Coronary artery (tissue), 2 donors: ENCODE results near the gene ASH1L.
"Not testable (repeated sequence)": the region's sequence is repeated elsewhere in the genome, so short reads cannot be mapped to it uniquely, and the experiment has no call there.

Experiments used
- DNase-seq: peaks from one replicate; pipeline ENCODE4 v3.0.0-alpha.2; 2017; ENCODE audit warnings: low spot score
- H3K27ac ChIP-seq, 2 donors: fragments of 200-600 bp; sonication (generic); one replicate each; pipeline ENCODE4 v1.5.1; 2016 to 2019
- H3K4me3 ChIP-seq: fragments of 200-600 bp; sonication (generic); 2 replicates; pipeline ENCODE4 v1.5.1; 2016; ENCODE audit warnings: mild to moderate bottlenecking, moderate library complexity
- TF ChIP-seq, protein P1 (sequence below): fragments of 200-600 bp; sonication (generic); IDR thresholded peaks from one replicate; pipeline ENCODE4 v1.5.1; 2019; ENCODE audit warnings: antibody characterized with exemption

ASH1L gene

DNA sequence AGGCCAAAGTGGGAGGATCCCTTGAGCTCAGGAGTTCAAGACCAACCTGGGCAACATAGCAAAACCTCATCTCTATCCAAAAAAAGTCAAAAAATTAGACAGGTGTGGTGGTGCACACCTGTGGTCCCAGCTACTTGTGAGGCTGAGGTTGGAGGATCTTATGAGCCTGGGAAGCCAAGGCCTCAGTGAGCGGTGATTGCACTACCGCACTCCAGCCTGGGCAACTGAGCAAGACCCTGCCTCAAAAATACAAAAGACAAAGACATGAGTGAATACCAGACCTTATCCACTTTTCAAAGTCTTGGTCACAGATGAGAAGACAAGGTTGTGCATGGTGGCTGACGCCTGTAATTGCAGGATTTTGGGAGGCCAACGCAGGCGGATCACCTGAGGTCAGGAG lies 34.3 kb upstream of the ASH1L start:
- TF ChIP-seq, protein P1, sequence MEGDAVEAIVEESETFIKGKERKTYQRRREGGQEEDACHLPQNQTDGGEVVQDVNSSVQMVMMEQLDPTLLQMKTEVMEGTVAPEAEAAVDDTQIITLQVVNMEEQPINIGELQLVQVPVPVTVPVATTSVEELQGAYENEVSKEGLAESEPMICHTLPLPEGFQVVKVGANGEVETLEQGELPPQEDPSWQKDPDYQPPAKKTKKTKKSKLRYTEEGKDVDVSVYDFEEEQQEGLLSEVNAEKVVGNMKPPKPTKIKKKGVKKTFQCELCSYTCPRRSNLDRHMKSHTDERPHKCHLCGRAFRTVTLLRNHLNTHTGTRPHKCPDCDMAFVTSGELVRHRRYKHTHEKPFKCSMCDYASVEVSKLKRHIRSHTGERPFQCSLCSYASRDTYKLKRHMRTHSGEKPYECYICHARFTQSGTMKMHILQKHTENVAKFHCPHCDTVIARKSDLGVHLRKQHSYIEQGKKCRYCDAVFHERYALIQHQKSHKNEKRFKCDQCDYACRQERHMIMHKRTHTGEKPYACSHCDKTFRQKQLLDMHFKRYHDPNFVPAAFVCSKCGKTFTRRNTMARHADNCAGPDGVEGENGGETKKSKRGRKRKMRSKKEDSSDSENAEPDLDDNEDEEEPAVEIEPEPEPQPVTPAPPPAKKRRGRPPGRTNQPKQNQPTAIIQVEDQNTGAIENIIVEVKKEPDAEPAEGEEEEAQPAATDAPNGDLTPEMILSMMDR = no peak
- DNase-seq = no peak
- Histone ChIP-seq H3K27ac (no peak overlapping the region), H3K4me3 (no peak overlapping the region)

DNA sequence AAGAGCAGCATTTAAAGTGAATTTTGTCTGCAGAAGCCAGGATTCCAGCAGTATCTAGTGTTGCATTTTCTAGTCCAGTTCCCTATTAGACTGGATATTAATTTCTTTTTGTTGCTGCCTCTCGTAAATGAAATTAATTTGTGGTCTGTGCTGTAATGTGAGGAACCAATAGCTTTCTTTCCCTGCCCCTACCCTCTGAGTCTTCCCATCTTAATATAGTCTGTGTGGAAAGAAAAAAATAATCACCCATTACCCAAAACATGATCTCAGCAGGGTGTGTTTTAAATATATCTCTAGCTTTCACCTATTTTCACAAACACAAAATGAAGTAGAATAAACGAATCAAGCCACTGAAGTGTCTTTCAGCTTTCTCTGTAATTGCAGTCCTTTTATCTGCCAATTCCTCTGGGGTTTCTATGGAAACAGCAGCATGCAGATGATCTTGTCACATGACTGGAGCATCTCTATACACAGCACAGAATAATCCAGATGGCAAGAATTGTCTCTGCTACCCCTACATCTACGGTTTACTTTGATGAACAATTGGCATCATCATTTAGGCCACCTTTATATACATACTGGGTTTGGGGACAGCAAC lies 33.4 kb upstream of the ASH1L start:
- not testable (repeated sequence) for H3K4me3 ChIP-seq, H3K27ac ChIP-seq, DNase-seq

DNA sequence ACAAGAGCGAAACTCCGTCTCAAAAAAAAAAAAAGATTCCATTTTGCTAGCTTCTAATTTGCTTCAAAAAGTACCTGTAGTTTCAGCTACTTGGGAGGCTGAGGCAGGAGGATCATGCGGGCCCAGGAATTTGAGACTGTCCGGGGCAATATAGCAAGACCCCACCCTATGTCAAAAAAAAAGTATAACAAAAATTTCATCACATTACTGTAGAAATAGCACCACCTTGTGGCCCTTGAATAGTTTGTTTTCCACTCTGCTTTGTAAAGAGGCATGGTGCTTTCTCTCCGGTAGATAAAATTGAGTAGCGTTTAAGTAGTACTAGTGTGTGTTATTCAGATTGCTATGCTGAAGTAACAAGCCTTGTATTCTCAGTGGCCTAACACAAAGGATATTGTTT lies 29.2 kb upstream of the ASH1L start:
- TF ChIP-seq, protein P1 = peak; percentile 44
- no peak for DNase-seq
- Histone ChIP-seq H3K27ac (no peak overlapping the region), H3K4me3 (no peak overlapping the region)

DNA sequence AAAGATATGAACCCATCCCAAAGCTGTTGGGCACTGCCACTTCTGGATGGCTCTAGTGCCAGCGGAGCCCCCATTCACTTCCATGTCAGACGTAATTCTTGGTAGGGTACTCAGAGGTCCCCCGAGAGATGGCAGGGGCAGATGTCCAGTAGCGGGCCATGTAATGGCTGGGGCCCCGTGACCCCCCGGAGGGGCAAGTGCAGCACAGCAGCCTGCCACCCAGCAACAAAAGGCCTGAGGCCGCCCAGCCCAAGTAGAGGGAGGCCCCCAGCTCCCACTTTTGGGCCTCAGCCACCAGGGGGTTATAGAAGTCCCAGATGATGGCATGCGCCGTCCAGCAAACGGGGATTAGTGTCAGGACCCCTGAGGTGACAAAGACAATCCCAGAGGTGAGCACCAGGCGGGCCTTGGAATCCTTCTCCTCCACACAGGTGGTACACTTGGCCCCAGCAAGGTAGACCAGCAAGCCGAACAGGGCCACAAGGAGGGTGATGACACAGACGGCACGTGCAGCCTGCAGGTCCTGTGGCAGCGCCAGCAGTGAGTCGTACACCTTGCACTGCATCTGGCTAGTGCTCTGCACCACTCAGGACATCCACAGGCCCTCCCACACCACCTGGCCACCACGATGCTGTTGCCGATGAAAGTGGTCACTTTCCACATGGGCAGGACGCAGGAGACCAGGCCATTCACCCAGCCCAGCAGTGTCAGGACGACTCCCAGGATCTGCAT lies 28.1 kb upstream of the ASH1L start:
- DNase-seq, H3K27ac ChIP-seq, H3K4me3 ChIP-seq: not testable (repeated sequence)

DNA sequence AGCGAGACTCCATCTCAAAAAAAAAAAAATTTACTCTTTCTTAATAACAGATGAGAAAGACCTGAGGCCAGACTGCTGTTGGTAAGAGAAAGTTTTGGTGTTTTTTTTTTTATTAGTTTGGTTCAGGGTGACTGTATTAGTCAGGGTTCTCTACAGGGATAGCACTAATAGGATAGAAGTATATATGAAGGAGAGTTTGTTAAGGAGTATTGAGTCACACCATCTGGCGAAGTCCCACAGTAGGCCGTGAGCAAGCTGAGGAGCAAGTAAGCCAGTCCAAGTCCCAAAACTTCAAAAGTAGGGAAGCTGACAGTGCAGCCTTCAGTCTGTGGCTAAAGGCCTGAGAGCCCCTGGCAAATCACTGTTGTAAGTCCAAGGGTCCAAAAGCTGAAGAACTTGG lies 26.7 kb upstream of the ASH1L start:
- DNase-seq = not testable (repeated sequence)

DNA sequence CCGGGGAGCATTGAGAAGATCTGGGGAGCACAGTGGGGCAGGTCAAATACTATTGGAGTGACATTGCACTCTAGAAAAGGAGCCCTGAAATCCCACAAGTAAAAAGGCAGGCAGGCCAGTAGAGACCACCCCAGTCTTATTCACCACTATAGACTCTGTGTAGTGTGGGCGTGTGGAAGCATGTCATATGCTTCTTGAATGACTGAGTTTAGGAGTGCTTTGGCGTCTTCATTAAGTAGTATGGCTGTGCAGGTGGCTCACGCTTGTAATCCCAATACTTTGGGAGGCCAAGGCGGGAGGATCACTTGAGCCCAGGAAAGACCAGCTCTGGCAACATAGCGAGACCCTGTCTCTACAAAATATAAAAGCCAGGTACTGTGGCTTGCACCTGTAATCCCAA lies 21.2 kb upstream of the ASH1L start:
- H3K4me3 ChIP-seq, H3K27ac ChIP-seq, DNase-seq: not testable (repeated sequence)

More for the DNA sequence above, 26.7 kb upstream of the ASH1L start:
- not testable (repeated sequence) for H3K27ac ChIP-seq, H3K4me3 ChIP-seq

DNA sequence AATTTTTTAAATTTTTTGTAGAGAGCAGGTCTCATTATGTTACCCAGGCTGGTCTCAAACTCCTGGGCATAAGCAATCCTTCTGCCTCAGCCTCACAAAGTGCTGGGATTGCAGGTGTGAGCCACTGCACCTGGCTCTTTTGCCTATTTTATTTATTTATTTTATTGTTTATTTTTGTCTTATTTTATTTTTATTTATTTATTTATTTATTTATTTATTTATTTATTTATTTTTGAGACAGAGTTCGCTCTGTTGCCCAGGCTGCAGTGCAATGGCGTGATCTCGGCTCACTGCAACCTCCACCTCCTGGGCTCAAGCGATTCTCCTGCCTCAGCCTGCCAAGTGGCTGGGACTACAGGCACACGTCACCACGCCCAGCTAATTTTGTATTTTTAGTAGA lies 13.0 kb upstream of the ASH1L start:
- DNase-seq, H3K4me3 ChIP-seq, H3K27ac ChIP-seq: not testable (repeated sequence)

DNA sequence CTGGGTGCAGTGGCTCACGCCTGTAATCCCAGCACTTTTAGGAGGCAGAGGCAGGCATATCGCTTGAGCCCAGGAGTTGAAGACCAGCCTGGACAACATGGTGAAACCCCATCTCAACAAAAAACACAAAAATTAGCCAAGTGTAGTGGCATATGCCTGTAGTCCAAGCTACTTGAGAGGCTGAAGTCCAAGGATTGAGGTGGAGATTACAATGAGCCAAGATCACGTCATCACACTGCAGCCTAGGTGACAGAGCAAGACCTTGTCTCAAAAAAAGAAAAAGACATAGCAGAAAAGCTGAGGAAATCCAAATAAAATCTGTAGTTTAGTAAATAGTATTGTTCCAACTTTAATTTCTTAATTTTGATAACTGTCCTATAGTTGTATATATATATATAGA lies 11.5 kb upstream of the ASH1L start:
- no peak for DNase-seq
- TF ChIP-seq, protein P1 = no peak
- H3K4me3 ChIP-seq = no peak overlapping the region
- H3K27ac ChIP-seq = no peak overlapping the region

DNA sequence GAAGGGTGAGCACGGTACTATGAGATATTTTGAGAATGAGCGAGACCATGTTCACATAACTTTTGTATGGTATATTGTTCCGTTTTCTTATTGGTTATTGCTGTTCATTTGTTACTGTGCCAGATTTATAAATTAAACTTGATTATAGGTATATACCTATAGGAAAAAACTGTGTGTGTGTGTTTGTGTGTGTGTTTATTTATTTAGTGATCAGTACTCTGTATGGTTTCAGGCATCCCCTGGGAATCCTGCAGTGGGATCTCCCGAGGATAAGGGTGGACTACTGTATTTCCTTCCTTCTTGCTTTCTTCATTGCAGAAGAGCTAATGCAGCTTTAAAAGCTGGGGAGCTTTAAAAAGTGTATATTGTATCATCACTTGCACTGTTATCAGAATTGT lies 8.0 kb upstream of the ASH1L start:
- DNase-seq = no peak
- TF ChIP-seq, protein P1 = no peak
- Histone ChIP-seq H3K4me3 (no peak overlapping the region), H3K27ac (no peak overlapping the region)
